ENCODE results near the gene UQCRQ.

DNA sequence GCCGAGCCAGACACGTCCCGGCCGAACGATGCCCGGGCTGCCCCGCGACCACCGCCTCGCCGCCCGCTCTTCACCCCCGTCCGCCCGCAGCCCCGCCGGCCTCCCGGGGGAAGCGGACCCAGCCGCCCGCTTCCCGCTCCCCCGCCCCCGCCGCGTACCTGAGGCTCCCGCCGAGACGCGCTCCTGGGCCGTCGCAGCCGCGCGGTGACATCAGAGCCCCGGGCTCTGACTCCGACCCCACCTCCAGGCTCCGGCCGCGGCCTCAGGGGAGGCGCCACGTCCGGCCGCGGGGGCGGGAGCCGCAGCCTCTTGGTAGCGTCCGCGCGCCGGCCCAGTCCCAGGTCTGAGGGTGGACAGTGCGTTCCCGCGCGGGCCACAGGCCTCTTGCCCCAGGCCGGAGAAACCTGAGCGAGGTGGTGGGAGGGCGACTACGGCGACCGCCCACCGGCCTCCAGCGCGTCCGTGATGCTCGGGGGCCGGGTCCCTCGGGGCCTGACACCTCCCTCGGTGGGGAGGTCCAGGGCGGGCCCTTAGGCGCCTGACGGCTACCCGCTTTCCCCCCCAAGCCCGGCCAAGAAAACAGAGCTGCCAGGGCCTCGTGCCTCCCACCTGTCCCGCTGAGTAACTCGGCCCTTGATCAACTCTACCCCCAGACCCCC is 35.9 kb upstream of the UQCRQ start, which contains the start of gene SHROOM1:
- TF ChIP-seq TCF7L2 (IDR thresholded peaks at IDR 0.05; ENCODE audit: low read depth, low read length) (peak; percentile 61; the same call in 1 of the 2 replicates), SRSF9 (IDR thresholded peaks at IDR 0.05; ENCODE audit: borderline replicate concordance, low read depth, low read length) (no peak)
